NCI-H345 treated with DMSO at 0.1 percent for 48 hours (cell line): Measurements from ENCODE around the gene SF3B2.
"Not testable (repeated sequence)": the region's sequence is repeated elsewhere in the genome, so short reads cannot be mapped to it uniquely, and the experiment has no call there.

ENCODE experiments used
- DNase-seq: peaks from one replicate; lab custom pipeline; 2025; ENCODE audit not compliant: unreplicated experiment; lab: John Stamatoyannopoulos, UW

The SF3B2 gene

GRCh38 chr11:66051766-66052663, at the start of gene SF3B2:
TSS of gene SF3B2 (plus strand) at chr11:66052364. CDS start at chr11:66052385, 21 bp downstream.
- DNase-seq, result peak; percentile 93

DNA sequence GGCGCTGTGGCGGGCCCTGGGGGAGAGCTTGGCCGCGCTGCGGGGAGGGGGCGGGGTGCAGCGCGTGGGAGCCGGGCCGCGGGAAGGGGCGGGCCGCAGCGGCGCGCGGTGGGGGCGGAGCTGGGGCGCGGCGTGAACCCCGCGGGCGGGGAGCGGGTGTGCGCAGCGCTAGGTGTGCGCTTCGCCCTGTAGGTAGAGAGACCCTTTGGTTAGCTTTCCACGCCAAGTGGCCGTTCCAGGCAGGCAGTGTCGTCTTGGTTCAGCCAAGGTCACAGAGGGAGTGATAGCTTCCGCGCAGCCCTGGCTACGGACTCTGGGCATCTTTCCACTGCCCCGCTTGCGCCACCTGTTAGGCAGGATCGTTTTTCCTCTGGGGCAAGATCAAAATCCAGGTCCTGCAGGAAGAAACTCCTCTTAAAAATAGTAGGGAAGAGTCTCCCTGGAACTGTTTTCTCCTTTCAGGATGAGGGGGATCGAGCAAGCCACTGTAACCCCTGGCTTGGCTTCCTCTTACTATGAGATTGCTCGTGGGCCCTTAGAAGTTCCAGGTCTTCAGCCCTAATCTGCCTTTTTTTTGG, 49.4 kb upstream of the SF3B2 start:
- no peak for DNase-seq

DNA sequence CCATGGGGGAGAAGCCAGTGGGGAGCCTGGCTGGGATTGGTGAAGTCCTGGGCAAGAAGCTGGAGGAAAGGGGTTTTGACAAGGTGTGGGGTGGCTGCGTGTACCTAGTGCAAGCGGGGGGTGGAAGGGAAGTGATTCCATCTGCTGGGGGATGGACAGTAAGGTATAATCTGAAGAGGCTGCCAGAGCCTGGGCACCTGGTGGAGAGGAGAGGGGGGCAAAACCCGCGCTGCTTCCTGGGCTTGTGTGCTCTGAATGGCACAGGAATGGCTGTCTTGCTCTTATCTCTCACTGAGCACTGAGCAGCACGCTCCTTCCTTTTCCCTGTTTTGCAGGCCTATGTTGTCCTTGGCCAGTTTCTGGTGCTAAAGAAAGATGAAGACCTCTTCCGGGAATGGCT, 48.9 kb upstream of the SF3B2 start:
- DNase-seq, result no peak

DNA sequence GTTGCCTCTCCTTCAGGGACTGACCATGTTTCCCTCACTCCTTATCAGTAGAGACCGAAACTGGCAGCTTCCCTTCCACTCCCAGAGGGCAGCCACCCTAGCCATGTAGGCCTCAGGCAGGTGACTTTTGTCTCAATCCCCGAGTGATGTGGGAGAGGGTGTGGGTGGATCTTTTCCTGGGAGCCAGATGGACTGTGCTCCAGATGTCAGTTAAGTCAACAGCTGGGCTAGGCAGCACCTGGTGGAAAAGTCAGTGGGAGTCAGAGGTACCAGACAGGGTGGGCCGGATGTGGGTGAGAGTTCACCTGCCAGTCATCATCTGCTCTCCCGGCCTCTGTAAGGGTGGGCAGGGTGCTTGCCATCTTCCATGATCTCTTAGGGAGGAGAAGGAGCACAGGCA, 48.0 kb upstream of the SF3B2 start:
- no peak for DNase-seq

DNA sequence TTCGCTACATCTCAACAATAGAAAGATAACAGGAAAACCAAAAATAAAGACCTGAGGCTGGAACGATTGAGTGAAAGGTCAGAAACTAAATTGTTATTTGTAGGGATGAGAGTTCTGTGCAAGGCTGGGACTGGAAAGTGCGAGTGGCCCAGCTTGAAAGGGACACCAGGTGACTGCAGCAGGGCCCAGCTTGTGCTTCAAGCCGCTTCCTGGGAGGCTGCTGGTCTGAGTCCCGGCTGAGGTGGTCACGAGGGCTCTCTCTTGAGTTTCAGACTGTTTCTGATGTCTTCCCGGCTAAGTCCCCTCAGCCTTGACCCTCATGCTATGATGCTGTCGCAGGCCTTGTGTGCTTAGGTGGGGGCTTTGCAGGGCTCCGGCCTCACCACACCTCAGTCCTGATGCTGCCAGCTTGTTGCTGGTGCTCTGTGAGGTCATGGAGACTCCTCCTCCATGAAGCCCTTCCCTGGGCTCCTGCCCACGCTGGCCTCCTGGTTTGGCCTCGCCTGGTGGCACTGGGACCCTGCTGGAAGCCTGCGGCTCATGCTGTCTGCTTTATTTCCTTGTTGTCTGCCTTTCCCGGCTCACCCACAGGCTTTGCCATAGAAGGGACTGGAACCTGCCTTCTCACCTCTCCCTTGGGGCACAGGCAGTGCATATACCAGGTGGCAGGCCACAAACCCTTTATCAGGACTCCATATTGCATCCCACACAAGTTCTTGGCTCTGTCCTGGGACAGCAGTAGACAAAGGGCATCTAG, 45.9 kb upstream of the SF3B2 start:
- no peak for DNase-seq

GRCh38 chr11:66006891-66007176, 45.3 kb upstream of the SF3B2 start:
- no peak for DNase-seq

DNA sequence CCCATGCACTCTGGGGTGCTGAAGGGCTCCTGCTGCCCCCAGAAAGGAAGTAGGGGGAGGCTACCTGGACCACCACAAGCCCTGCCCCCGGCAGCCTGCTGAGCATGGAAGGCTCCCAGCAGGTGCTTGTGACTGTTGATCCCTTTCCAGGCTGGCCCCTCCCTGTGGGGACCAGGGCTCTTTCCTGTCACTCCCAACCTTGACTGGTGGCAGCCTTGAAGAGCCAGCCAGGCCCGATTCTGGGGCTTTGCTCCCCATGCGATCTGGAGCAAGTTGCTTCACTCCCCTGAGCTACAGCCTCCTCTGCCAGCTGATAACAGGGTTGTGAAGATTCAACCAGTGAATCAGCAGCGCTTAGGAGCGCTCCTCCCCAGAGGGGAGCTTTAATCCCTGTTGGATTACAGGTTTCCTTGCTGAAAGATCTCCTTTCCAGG, 44.9 kb upstream of the SF3B2 start:
- DNase-seq, result no peak

DNA sequence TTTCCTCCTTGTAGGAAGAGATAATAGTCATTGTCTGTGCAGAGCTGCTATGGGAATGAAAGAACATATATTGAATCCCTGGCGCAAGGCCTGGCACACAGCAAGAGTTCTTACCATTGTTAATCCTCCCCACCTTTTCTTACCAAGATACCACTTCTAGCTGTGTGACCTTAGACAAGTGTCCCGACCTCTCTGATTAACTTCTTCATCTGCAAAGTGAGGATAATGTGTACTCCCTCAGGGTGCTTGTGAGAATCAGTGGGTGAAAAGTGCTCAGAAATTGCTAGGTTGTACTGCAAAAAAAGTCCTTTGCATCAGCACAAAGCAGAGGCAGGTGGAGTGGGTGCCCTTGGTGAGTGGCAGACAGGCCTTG, 44.1 kb upstream of the SF3B2 start:
- no peak for DNase-seq

DNA sequence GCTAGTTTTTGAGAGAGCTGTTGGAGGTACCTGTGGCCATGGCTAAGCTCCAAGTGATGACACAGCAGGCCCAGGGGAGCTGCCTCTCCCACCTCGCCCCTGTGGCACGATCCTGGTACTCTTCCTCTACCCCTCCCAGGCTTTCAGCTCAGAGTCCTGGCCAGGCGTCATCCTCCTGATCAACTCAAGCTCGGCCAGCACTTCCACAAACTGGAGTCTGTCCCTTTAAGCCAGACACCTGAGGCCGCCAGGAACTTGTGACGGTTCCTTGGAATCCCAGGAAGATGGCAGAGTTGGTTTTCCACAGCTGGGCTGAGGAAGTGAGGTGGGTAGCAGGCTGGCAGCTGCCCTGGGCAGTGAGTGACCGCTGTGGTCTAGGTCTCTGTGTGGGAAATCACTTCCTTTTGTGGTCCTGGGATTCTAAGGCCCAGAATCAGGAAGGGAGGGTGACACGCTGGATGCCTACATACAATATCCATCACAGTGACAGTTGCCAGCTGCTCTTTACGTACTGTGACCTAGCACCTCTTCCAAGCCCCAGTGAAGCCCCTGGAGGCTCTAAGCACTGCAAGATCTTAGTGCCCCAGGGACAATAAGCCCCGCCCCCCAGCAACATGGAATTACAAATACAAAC, 43.6 kb upstream of the SF3B2 start:
- DNase-seq, result no peak

DNA sequence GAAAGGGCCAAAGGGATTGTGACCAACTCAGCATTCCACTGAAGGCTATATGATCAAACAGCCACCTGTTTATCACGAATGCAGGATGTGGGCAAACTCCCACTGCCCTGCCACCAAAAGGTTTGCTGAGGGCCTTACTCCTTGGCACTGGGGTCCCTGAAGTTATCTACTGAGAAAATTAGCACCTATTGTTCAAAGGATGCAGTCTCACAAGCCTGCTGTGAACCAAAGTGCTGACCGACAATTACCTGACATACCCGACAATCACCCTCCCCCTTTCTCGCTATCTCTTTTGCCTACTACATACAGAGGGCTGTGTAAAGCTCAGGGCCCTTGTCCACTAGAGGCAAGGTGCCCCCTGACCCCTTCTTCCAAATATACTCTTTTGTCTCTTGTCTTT, 42.1 kb upstream of the SF3B2 start:
- not testable (repeated sequence) for DNase-seq

DNA sequence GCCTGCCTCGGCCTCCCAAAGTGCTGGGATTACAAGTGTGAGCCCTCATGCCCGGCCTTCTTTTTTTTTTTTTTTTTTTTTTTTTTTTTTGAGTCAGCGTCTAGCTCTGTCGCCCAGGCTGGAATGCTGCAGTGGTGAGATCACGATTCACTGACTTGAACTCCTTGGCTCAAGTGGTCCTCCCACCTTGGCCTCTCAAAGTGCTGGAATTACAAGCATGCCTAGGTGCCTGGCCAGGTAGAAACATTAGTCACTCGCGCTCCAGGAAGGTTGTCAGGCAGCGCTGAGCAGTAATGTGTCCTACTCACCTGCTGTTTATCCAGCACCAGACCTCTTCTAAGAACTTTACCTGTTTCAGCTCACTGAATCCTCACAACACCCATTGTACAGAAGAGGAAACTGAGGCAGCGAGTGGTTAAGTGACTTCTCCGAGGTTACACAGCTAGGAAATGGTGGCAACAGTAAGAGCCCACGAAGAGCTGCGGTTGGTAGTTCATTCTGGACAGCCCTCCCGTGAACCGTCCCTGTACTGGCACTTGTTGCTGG, 40.9 kb upstream of the SF3B2 start:
- DNase-seq, result no peak

GRCh38 chr11:66011785-66012303, 40.3 kb upstream of the SF3B2 start, which contains the start of gene CST6:
TSS of gene CST6 (plus strand) at chr11:66012008. CDS start at chr11:66012045, 37 bp downstream.
- no peak for DNase-seq

GRCh38 chr11:66012371-66012945, 39.7 kb upstream of the SF3B2 start:
- no peak for DNase-seq

- DNase-seq, result no peak
Observed at GRCh38 chr11:66012946-66013761, 39.0 kb upstream of the SF3B2 start.

DNA sequence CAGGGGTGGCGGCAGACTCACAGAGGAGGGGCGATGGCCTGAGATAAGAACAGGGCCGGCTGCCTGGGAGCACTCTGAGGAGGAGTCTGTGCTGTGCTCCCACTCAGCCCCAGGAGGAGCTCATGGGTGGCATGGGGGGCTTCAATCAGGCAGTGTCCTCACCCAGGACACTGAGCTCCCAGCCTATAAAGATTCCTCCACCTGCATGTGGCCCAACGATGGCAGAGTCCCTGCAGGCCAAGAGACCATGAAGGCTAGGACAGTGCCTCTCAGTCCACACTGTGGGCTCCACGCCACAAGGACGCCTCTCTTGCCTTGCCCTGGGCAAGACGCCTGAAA, 38.4 kb upstream of the SF3B2 start:
- DNase-seq, result no peak

DNA sequence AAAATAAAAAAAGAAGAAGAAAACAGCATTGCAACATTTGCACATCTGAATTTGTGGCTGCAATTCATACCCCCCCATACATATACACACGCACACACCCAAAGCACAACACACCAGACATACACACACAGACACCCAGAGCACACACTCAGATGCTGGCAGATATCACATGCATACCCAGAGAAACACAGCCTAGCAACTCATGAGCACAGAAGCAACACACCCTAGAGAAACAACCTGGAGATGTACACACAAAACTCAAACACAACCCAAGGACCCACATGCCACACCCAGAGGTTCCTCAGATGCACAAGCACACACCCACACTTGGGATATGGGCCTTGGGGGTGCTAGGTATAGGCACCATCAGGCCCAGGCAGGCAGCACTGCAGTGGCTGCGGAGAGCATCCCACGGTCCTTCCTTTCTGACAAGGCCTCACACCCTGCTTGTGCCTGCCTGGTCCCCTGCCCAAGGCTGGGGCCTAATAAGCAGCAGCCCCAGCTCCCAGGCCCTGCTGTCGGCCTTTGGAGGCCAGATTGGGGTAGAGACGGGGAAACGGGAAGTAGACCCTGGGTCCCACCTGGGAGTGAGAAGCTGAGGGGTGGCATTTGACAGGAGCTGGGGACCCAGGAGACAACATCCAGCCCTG, 37.2 kb upstream of the SF3B2 start:
- no peak for DNase-seq

- no peak for DNase-seq
Observed at GRCh38 chr11:66015454-66015881, 36.7 kb upstream of the SF3B2 start.

DNA sequence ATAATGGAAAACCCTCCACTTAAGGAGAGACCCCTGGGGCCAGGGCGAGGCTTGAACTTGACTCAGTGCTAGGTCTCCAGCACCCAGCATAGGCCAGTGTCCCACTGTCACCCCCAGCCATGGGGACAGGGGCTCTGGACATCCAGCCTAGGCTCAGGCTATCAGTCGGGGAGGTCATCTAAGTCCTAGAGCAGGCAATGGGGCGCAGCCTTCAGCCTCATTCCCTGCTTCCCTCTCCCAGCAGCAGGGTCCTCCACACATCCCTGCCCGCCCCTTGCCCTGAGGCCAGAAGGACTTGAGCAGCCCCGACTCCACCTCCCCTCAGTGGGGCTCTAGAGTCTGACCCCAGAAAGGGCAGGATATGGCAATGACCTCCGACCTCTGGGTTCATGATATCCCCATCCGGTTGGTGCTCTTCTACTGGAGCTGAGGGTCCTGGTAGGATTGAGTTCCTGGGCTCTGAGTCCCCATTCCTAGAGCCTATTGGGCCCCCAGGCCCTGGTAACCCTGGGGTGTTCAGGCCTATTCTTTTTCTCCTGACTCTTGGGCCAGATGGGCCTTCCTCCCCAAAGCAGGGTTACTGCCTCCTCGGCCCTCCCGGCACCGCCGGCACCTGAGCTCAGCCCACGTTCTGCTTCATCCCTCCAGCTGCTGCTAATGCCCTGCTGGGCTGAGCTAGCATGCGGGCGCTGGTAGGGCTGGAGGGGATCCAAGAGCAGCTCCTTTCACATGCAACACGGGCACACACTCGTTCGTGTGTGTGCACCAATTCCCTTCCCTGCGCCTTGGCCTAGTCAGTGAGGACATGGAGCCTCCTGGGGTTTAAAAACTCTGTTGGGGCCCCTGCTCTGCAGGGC, 36.0 kb upstream of the SF3B2 start:
- peak; percentile 23 for DNase-seq
